K562 (cell line): Measurements from ENCODE around the gene C13orf46. TPM values are rescaled to one million over a fixed set of nuclear protein-coding genes. Genes with fewer than 3 reads are reported as not detected.

ENCODE experiments used
- ATAC-seq: fragments of 200-7000 bp; cut with Tn5 transposase; 3 replicates; pipeline ENCODE4 v1.9.1; 2020; ENCODE audit warnings: moderate library complexity
- BruUV-seq: library from RNA; stranded (reverse); fragments of 400-500 nt; replicated peaks from 2 replicates; lab custom pipeline; 2021; lab: Mats Ljungman, UMichigan
- CTCF ChIA-PET: fragments of 300-600 bp; formaldehyde crosslinking; extraction: SDS; loops from one replicate; lab custom pipeline; 2021; ENCODE audit warnings: low intra/inter-chr PET ratio; lab: Yijun Ruan, JAX
- POLR2A ChIA-PET: fragments of 300-600, 350-650 bp; sonication (Branson Sonifier 250); formaldehyde crosslinking; extraction: SDS; loops from one replicate; lab custom pipeline; 2021; ENCODE audit warnings: antibody characterized with exemption, inconsistent platforms; lab: Yijun Ruan, JAX
- DNase-seq, 4 experiments: peaks; one replicate each; pipeline versions ENCODE4 v3.0.0 to v3.0.0-alpha.2; 2011 to 2018; ENCODE audit warnings: low spot score in 3 of 4, mixed read lengths in 3 of 4; ENCODE audit errors: extremely low read depth in 1 of 4
- FAIRE-seq: peaks from 2 replicates; lab custom pipeline; 2011; peaks lifted over from hg19 to GRCh38; lab: Jason Lieb, UNC
- H2AFZ ChIP-seq: 2 replicates; pipeline ENCODE4 v1.6.0; 2011; ENCODE audit warnings: low read depth, low read length, control low read depth, inconsistent platforms
- H3K27ac ChIP-seq: fragments of 200-600 bp; 3 replicates; pipeline ENCODE4 v1.8.0; 2011; ENCODE audit warnings: low read depth, mild to moderate bottlenecking, control low read depth, inconsistent platforms, low read length, moderate library complexity, mixed read lengths; ENCODE audit errors: extremely low read depth
- H3K27me3 ChIP-seq, 2 experiments: fragments of 300-600 bp in 1 of 2; 2 replicates in 1 of 2; 3 replicates in 1 of 2; pipeline versions ENCODE4 v1.6.0 to v1.8.0; 2011; ENCODE audit warnings: inconsistent platforms in 2 of 2, low read length in 2 of 2, mild to moderate bottlenecking in 1 of 2, mixed read lengths in 1 of 2, moderate library complexity in 1 of 2; ENCODE audit not compliant: control insufficient read depth in 2 of 2, insufficient read depth in 2 of 2
- H3K36me3 ChIP-seq: fragments of 300-600 bp; 3 replicates; pipeline ENCODE4 v1.8.0; 2011; ENCODE audit warnings: mild to moderate bottlenecking, low read length, inconsistent platforms; ENCODE audit not compliant: control insufficient read depth, insufficient read depth
- H3K4me1 ChIP-seq, 2 experiments: fragments of 200-600 bp in 1 of 2; replicated peaks in 1 of 2; 2 replicates in 1 of 2; 3 replicates in 1 of 2; pipeline versions ENCODE4 v1.5.1 to v1.8.0; 2011; ENCODE audit warnings: inconsistent platforms in 2 of 2, low read length in 2 of 2, mild to moderate bottlenecking in 1 of 2, mixed read lengths in 1 of 2, moderate library complexity in 1 of 2; ENCODE audit not compliant: control insufficient read depth in 2 of 2, insufficient read depth in 2 of 2
- H3K4me2 ChIP-seq: 2 replicates; pipeline ENCODE4 v1.6.1; 2011; ENCODE audit warnings: low read length, control low read depth, inconsistent platforms, mixed read lengths; ENCODE audit not compliant: insufficient read depth
- H3K4me3 ChIP-seq: fragments of 200-600 bp; sonication (generic), shearing (Covaris generic); 2 replicates; pipeline ENCODE4 v1.5.1; 2016; ENCODE audit warnings: control low read depth, inconsistent platforms
- H3K79me2 ChIP-seq: fragments of 200-600 bp; 3 replicates; pipeline ENCODE4 v1.8.0; 2011; ENCODE audit warnings: low read length, inconsistent platforms; ENCODE audit not compliant: control insufficient read depth, insufficient read depth
- H3K9ac ChIP-seq, 2 experiments: 2 replicates each; pipeline versions ENCODE4 v1.6.0 to v1.6.1; 2011; ENCODE audit warnings: low read depth in 2 of 2, low read length in 2 of 2, control low read depth in 1 of 2, inconsistent platforms in 1 of 2, mild to moderate bottlenecking in 1 of 2, mixed read lengths in 1 of 2; ENCODE audit not compliant: insufficient read depth in 1 of 2
- H3K9me1 ChIP-seq: one replicate; pipeline ENCODE4 v1.6.0; 2011; ENCODE audit warnings: inconsistent platforms, mild to moderate bottlenecking, low read length, moderate library complexity; ENCODE audit not compliant: control insufficient read depth, insufficient read depth
- H3K9me3 ChIP-seq: replicated peaks from 2 replicates; pipeline ENCODE4 v1.5.1; 2011; ENCODE audit warnings: low read depth, low read length, inconsistent platforms; ENCODE audit not compliant: control insufficient read depth, insufficient read depth
- H4K20me1 ChIP-seq: replicated peaks from 2 replicates; pipeline ENCODE4 v1.6.1; 2011; ENCODE audit warnings: low read length, inconsistent platforms, mixed read lengths; ENCODE audit not compliant: control insufficient read depth, insufficient read depth
- ATF2 ChIP-seq: sonication (generic); formaldehyde crosslinking; IDR thresholded peaks from 2 replicates; pipeline ENCODE4 v1.8.1; 2022; ENCODE audit warnings: missing genetic modification reagents
- BRCA1 ChIP-seq, 2 experiments: fragments of 450-650 bp in 1 of 2; sonication (generic) in 1 of 2; formaldehyde crosslinking in 1 of 2; IDR thresholded peaks; 2 replicates each; pipeline versions ENCODE4 v1.5.0 to v1.6.1; 2017 to 2020; ENCODE audit warnings: mild to moderate bottlenecking in 1 of 2, missing genetic modification reagents in 1 of 2
- CREM ChIP-seq: IDR thresholded peaks from 2 replicates; pipeline ENCODE4 v1.6.1; 2014; ENCODE audit warnings: antibody characterized with exemption, low read depth
- HNRNPL ChIP-seq: fragments of 200-400 bp; formaldehyde crosslinking; IDR thresholded peaks from 2 replicates; pipeline ENCODE4 v1.6.1; 2017; ENCODE audit warnings: low read depth, mild to moderate bottlenecking, low read length
- KDM4B ChIP-seq, 2 experiments: fragments of 450-650 bp in 1 of 2; sonication (generic) in 1 of 2; IDR thresholded peaks; 2 replicates each; pipeline ENCODE4 v1.6.1; 2016 to 2017; ENCODE audit warnings: borderline replicate concordance in 2 of 2, antibody characterized with exemption in 1 of 2, low read depth in 1 of 2, mild to moderate bottlenecking in 1 of 2
- MAFF ChIP-seq: IDR thresholded peaks from 2 replicates; pipeline ENCODE4 v1.6.1; 2012; ENCODE audit warnings: low read length, improper control_type of control experiment
- MYC ChIP-seq, 2 experiments: fragments of 250-450 bp in 1 of 2; sonication (Bioruptor Pico) in 1 of 2; IDR thresholded peaks; 2 replicates each; pipeline versions ENCODE4 v1.5.1 to v1.6.1; 2012 to 2021; ENCODE audit warnings: low read depth in 2 of 2, borderline replicate concordance in 1 of 2, improper control_type of control experiment in 1 of 2, low read length in 1 of 2, mild to moderate bottlenecking in 1 of 2, moderate library complexity in 1 of 2
- PHTF2 ChIP-seq: fragments of 250-450 bp; sonication (Bioruptor Pico); IDR thresholded peaks from 2 replicates; pipeline ENCODE4 v1.5.0; 2021; ENCODE audit warnings: mild to moderate bottlenecking
- SAFB2 ChIP-seq: fragments of 200-400 bp; formaldehyde crosslinking; IDR thresholded peaks from 2 replicates; pipeline ENCODE4 v1.6.1; 2018; ENCODE audit warnings: borderline replicate concordance, low read length, low read depth, moderate library complexity; ENCODE audit not compliant: severe bottlenecking
- TBP ChIP-seq: optimal IDR thresholded peaks from 2 replicates; pipeline ENCODE3; 2011; ENCODE audit warnings: low read depth, low read length, improper control_type of control experiment
- TEAD2 ChIP-seq: fragments of 450-650 bp; IDR thresholded peaks from 2 replicates; pipeline ENCODE4 v1.6.1; 2016; ENCODE audit warnings: missing genetic modification characterization, control low read depth, missing compliant biosample characterization
- ZKSCAN1 ChIP-seq: fragments of 150-350 bp; IDR thresholded peaks from 2 replicates; pipeline ENCODE4 v1.6.1; 2016; ENCODE audit warnings: low read depth, low read length
- ZNF197 ChIP-seq: fragments of 200-800 bp; sonication (Bioruptor generic); IDR thresholded peaks from 2 replicates; pipeline ENCODE4 v1.6.1; 2016; ENCODE audit warnings: low read depth, missing genetic modification characterization, missing compliant biosample characterization
- ZNF780A ChIP-seq: fragments of 250-450 bp; sonication (Bioruptor Pico); IDR thresholded peaks from 2 replicates; pipeline ENCODE4 v1.5.0; 2021; ENCODE audit warnings: mild to moderate bottlenecking
- whole genome bisulfite sequencing: fragments of 100-300 bp; shearing (Covaris generic); methylation state at CpG from one replicate; pipeline ENCODE4 v1.1.6; 2016; ENCODE audit warnings: low coverage, mixed read lengths; ENCODE audit not compliant: insufficient coverage; ENCODE audit errors: missing lambda C conversion rate; 5-methylcytosine and 5-hydroxymethylcytosine counted together
- in situ Hi-C: fragments of 300-500 bp; cut with MboI; formaldehyde crosslinking; loops from 4 replicates; pipeline ENCODE4 v1.15.0; 2018; ENCODE audit warnings: inconsistent platforms, mixed read lengths
- intact Hi-C: fragments of 100-400 bp; cut with micrococcal nuclease; formaldehyde crosslinking; loops from 2 replicates; pipeline ENCODE4 v1.14.2; 2022
- polyA plus RNA-seq, 8 experiments: library from polyadenylated mRNA; depleted of rRNA in 4 of 8; stranded (reverse) in 5 of 8; unstranded in 3 of 8; fragments of >200 nt; fragmentation: Nextera tagmentation in 2 of 8; fragmentation: Illumina TruSeq in 1 of 8; extraction: Ambion mirVana in 2 of 8; extraction: Trizol in 1 of 8; gene quantifications; 2 replicates each; pipeline versions ENCODE4 v1.2.1 to v1.2.3, GENCODE V29; 2011 to 2014; ENCODE audit warnings: inconsistent platforms in 1 of 8, missing spikeins in 1 of 8
- total RNA-seq, 7 experiments: library from RNA; depleted of rRNA in 6 of 7; stranded (reverse); fragments of >200 nt in 6 of 7; fragmentation: Illumina TruSeq in 2 of 7; extraction: Trizol in 2 of 7; gene quantifications; 2 replicates each; pipeline versions ENCODE4 v1.2.1 to v1.2.3, GENCODE V29; 2011 to 2021; ENCODE audit warnings: low replicate concordance in 1 of 7

C13orf46 gene
- total and polyA plus RNA-seq, 9 of the 15 experiments (the other 6 are each of a cell fraction or from before 2014, with no cell fraction given), result 0.04 to 0.24 (median 0.05) TPM; not detected in 4

GRCh38 chr13:113996912-113997745 is 23.3 kb upstream of the C13orf46 start:
- Histone ChIP-seq H3K4me2 (no peak overlapping the region), H3K4me1 (peaks cover 0 to 15% of the 10 kb centered on the region in 2 experiments; a peak in 2 of 5 replicates), H3K9me1 (no peaks in the 10 kb centered on the region), H3K79me2 (no peaks in the 10 kb centered on the region), H4K20me1 (no peaks in the 10 kb centered on the region), H2AFZ (no peak overlapping the region), H3K36me3 (peaks cover 16% of the 10 kb centered on the region; the same call in 2 of the 3 replicates), H3K9ac (no peak overlapping the region; a peak in 1 of 4 replicates), H3K27ac (no peak overlapping the region), H3K27me3 (no peaks in the 10 kb centered on the region), H3K4me3 (no peak overlapping the region), H3K9me3 (no peaks in the 10 kb centered on the region)
- CTCF ChIA-PET, result no interaction called here
- intact Hi-C loops, result no loop called here
- ATAC-seq (no peak), DNase-seq (no peak), FAIRE-seq (no peak)
- BruUV-seq, result no TSS peak
- POLR2A ChIA-PET, result no interaction called here
- 84% methylated on average over 8 of the region's 13 CpGs for WGBS
- in situ Hi-C loops, result no loop called here
- TF ChIP-seq BRCA1 (IDR thresholded peaks at IDR 0.05) (no peak), BRCA1 (CRISPR knock-in tag; IDR thresholded peaks at IDR 0.05) (no peak), ZKSCAN1 (no peak), ZNF197 (CRISPR knock-in tag) (no peak), HNRNPL (no peak), ZNF780A (CRISPR knock-in tag) (no peak), PHTF2 (no peak), MAFF (no peak), MYC (IDR thresholded peaks at IDR 0.05; ENCODE audit: low read depth, low read length) (no peak), MYC (CRISPR knock-in tag; IDR thresholded peaks at IDR 0.05; ENCODE audit: borderline replicate concordance, low read depth) (no peak), ATF2 (CRISPR knock-in tag) (no peak), SAFB2 (no peak), TBP (no peak), KDM4B (IDR thresholded peaks at IDR 0.05; ENCODE audit: borderline replicate concordance in 2 of 2, low read depth in 1 of 2) (no peak), TEAD2 (tag) (no peak), CREM (no peak)
- TF ChIP-seq, all 486 proteins: peak for 0
